Globus pallidus (tissue), 1 donor: Measurements from ENCODE around the gene GSX2.

Experiments used
- DNase-seq: peaks from one replicate; pipeline ENCODE4 v3.0.0-alpha.2; 2015; ENCODE audit warnings: low spot score

The GSX2 gene

DNA sequence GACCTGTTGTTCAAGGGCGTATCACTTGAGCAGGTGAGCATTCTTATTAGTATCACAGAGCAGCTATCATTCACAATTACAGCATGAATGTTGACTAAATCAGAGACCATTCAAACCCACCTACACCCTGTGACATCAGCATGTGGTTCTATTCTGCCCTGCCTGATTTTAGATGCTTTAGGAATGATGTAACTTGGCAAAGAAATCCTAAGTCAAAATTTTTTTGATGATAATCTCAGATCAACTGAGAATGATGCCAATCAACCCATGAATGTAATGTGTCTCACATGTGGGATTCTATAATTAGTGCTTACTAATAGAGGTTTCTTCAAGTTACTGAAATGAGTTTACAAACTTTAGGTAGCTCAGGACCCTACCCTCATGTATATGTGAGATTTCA is 22.2 kb upstream of the GSX2 start:
- DNase-seq = no peak

DNA sequence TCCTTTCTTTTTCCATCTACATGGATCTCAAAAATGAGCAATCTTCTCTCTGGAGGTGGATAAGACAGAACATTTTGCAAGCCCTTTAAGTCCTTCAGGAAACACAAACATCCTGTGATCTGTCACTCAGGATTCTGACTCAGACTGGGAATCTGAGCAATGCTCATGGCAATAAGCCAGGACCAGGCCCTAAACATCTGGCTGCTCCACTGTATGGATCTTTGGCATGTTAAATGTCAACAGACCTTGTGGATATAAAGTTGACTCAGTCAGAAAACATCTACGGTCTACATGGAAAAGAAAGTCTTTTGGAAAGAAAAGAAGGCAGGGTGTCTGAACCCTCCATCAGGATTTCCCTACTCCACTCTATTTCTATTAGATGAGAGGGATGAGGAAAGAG is 17.8 kb upstream of the GSX2 start:
- no peak for DNase-seq

DNA sequence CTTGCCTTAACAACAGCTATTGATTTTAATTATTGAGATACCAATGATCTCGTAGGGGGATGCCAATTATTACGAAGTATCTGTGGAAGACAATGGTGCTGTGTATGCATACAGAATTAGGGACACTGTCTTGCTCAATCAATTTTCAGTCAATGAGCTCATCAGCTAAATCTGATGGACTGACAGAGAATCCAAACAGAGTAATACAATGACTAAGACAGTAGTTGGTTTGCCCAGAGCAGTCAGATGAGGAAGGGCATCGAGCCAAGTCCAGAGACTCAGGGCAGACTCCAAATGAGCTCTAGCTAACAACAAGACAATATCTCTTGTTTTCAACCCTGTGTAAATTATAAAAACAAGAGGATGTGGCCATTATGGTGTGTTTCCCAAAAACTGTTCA is 14.7 kb upstream of the GSX2 start:
- DNase-seq = peak; percentile 92

DNA sequence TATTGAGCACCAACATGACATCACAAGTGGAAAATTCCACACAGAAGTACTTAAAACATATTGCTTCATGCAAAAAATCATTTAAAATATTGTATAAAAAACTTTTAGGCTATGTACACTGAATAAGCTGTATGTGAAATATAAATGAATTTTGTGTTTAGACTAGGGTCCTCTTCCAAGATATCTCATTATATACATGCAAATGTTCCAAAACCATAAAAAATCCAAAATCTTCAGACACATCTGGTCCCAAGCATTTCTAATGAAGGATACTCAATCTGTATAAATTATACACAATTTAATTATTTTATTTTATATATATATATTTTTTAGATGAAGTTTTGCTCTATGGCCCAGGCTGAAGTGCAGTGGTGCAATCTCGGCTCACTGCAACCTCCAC is 10.1 kb upstream of the GSX2 start:
- DNase-seq = no peak

DNA sequence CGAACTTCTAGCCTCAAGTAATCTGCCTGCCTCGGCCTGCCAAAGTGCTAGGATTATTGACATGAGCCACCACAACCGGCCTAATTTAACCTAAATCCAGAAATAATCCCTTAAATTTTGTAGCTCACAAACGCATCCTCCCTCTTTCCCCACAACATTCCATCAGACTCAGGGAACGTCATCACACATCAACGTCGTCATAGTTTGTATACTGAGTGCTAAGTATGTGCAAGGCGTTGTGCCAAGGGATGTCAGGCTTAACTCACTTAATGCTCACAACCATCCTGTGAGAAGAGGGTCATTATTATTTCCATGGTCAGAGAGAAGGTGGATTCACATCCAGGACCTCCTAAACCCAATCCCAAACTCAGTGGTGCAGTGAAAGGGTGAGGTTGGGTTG is 9.6 kb upstream of the GSX2 start:
- DNase-seq = no peak

DNA sequence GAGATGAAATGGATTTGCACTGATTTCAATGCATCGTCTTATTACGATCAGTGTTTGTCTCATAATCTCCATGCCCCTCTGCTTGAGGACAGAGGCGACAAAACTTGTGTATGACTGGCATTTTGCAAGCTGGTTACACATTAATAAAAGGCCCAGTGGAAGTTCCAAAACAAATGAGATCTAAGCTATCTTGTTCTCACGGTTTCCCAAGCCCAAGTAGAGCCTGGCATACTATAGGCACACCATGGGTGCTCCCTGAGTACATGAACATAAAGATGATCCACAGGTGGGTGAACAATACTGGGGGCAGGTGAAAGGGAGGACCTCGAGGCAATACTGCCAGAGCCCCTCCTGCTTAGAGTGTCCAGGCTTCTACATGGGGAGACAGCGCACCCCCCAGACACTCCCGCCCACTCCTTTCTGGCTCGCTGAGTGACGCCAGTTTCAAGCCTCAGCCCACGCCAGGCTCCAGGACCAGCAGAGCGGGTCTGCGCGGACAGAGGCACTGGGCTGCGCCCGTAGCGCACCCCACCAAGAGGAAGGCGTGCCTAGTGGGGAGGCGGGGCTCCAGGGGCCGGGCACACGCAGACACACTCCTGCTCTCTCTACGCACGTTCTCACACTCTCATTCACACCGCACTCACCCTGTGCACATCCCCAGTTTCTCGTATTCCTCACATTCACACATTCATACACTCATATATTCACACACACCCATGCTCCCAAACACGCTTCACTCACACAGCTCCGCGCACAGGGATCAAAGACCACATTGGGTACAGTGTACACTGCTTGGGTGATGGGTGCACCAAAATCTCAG is 8.9 kb upstream of the GSX2 start:
- no peak for DNase-seq

DNA sequence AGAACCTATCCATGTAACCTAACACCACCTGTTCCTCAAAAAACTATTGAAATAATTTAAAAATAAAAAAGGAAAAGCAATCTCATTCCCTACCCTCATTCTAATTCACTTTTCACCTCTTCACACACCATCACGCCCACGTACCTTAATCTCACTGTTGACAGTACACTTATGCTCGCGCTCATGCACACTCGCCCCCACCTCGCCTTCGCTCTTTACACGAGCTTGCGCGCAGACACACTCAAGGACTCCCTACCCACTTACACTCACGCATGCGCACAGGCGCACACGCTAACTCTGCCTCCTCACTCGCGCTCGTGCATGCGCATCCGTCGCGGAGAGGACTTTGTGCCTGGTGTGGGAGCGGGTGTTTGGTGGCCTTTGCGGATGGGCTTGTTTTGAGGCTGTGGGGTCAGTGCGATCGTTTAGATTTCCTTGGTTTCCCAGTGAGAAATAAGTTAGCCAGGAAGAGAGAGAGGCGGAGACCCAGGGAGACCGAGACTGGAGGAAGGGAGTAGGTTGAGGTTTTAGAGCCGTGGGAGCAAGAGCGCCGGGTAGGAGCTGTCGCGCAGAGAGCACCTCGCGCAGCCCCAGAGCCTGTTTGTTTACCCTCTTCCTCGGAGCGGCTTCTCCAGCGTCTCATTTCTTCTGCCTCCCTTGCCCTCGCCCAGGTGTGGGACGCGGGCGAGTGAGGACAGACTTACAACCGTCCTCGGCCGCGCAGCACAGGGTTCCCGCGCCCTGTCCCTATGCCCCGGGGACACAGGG is 8.1 kb upstream of the GSX2 start:
- peak; percentile 73 for DNase-seq

DNA sequence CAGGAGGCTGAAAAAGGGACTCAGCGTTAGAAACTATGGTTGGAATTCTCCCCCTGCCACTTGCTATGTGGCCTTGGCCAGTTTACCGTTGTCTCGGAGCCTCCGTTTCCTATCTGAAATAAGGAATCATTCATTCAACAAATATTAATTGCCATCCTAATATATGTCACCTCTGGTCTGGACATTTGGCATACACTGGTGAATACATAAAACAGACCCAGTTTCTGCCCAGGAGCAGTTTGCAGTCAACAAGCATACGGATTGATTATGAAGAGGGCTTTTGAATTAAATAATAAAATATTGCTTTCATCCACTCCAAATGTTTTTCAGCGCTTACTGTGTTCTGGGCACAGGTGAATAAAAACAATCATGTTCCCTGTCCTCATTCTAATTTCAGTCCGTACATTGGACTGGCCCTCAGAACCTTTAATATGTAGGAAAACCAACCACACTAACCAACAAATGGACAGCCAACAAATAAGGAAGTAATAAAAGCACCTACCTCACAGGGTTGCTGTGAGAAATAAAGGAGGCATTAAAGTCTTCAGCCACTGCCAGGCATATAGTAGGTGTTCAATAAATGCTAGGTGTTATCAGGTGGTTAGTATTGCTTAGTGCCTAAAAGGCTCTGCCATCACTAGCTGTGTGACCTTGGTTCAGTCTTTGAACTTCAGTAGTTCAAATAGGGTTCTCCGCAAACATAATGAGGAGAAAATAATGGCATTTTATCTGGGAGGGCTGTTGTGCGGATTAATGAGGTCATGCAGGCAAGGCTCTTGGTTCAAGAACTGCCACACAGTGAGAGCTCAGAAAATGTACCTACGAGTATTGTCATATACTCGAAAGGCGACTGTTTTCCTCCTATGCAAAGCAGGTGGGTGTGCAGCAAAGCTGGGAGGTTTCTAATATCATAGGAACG is 7.3 kb upstream of the GSX2 start:
- DNase-seq = no peak

DNA sequence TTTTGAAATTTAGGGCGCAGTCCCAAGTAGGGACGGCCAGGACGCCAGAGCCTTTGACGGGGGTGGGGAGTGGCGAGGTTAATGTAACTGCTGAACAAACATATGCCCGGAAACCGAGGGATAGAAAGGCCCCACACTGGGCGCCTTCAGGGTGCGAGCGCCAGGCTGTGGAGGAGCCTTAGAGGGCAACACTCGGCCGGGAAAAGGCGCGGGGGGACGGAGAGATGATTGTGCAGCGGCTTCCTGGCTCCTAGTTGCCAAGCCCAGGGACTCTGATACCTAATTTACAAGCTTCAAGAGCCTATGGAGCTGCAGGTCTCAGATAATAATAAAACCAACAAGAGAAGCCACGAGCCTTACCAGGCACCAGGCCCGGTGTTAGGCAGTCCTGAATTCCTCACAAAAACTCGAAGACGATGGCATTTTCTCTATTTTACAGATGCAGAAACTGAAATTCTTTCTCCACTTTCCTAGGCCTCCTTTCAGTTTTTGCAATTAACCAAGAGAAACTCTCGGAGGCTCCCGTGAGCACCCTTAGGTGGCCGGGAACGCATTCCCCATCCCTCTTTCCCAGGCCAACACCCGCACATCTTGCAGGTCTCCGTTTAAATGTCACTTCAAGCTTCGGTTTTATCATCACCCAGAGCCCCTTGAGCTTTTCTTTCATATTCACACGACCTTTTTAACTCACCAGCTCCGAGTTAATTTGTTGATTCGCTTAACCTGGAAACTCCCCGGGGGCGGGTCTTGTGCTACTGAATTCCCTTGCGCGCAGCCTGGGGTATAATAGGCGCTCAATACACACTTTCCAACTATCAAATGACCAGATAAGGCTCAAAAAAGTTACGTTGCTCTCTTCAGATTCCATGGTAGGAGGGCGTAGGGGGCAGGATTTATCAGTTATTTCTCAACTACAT is 6.4 kb upstream of the GSX2 start:
- DNase-seq = no peak

DNA sequence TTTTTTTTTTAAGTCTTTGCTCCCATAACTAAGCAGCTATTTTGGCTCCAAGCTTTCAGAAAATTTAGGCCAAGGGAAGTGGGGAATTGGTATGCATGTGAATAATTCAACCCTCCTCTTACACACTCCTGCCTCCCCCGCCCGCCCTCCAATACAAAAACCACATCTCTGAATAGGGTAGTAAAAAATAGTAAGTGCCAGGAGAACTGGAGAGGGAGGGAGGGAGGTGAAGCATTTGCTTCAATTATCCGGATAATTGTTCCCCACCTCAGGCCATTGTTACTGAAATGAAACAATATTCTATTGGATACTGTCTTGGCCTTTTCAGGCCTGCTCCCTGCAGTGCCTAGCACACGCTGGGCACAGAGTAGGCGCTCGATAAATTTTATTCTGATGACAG is 5.5 kb upstream of the GSX2 start:
- no peak for DNase-seq

DNA sequence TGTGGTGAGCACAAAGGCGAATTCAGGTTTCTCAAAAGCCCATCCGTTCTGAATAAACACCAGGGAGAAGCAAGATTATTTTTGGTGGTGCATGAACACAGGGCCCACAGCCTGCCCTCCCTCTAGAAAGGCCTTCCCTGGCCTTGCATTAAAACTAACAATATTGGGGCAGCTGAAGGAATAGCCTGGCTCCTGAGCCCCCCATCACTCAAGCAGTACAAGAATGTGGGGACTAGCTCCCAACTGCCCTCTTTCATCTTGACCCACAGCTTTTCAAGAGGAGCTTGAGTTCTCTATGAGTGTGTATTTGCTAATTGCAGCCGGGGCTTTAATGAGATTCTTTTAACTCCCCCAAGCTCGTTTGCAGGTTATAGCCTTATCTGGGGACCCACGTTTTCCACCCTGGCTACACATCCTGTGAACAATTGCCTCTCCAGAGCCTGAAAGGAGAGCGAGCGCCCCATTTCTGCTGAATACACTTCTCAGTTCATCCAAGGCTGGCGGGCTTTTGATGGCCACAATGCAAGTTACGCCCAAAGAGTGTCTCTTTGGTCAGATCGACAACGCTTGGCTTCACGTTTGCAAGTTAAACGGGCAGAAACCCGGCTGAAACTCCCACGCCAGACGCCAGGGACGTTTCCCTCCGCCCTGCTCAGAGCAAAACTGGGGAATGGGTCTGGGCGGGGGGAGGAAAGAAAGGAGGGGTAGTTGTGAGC is 4.7 kb upstream of the GSX2 start:
- no peak for DNase-seq

DNA sequence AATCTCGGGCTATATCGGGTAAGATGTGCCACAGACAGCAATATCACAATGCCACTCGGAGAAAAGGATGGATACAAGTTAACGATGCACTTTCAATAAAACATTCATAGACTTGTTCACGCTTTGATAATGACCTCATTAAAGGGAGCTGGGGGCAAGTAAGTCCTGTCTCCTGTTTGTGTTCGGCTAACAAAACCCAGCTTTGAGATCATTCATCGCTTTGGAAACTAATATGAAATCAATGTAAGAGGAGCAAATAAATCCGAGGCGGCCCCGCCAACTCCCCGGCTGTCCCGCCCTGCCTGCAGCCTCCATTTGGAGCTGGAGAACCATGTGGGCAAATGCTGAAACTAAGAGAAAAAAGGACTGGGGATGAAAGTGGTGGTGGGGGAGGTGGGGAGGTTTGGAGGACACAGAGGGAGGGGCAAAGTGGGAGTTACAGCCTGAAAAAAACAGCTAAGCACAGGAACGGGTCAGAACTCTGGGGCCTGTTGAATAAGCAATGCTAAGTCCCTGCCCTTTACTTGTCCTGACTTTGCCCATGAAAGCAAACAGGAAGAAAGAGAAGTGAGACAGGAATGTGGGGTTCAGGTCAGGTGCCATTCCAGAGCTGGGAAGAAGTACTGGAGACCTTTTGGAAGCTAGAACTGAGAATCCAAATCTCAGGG is 3.5 kb upstream of the GSX2 start:
- DNase-seq = no peak

DNA sequence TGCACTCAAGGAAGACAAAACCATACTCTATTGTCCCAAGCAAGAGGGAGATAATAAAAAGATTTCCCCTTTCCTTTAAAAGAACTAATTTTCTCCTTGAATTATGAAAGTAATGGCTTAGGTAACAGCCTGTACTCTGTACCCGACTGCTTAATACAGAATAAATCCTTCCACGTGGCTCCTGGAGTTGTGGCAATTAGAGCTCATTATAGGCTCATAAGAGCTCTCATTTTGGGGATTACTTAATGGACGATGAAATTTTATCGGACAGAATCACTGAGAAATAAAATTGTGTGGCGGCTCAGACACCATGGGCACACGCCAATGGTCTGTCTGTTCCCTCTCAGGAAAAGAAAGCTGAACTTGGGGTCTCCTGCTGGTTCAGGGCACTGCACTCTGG is 2.8 kb upstream of the GSX2 start:
- no peak for DNase-seq

DNA sequence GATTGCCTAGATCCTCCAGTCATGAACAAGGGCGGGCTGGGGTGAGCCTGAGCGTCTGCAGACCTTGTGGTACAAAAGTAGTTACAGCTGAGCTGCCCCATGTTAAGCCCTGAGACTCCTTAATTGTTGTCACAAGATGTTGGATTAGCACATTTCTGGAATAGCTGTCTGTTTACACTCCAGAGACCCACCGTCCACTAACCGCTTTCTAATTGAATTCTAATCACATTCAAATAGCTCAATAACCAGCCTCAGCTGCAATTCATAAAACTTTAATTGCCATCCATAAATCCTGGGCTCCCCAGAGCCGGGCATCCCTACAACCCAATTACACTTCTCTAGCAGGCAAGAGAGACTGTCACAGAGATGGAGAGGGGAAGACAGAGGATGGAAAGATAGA is 1.6 kb upstream of the GSX2 start:
- DNase-seq = no peak

DNA sequence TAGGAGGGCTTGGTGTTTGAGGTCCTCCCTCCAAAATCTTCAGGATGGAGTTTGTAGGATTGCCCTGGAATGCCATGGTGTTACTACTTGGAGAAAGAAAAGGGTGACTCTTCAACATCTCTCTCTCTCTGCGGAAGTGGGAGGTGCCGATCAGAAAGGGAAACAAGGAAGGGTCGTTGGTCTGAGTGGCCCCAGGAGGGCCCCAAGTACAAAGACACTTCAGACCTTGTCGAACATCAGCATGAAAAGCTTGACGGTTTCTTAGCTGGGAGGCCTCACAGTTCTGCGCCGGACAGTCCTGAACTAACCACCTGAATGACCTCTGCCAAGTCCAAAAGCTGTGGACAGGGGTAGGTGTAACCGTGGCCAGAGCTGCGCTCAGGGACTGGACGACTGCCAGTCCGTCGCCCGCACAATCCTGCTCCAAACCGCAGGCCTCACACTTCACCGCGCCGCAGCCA is 646 bp upstream of the GSX2 start:
- DNase-seq = no peak

DNA sequence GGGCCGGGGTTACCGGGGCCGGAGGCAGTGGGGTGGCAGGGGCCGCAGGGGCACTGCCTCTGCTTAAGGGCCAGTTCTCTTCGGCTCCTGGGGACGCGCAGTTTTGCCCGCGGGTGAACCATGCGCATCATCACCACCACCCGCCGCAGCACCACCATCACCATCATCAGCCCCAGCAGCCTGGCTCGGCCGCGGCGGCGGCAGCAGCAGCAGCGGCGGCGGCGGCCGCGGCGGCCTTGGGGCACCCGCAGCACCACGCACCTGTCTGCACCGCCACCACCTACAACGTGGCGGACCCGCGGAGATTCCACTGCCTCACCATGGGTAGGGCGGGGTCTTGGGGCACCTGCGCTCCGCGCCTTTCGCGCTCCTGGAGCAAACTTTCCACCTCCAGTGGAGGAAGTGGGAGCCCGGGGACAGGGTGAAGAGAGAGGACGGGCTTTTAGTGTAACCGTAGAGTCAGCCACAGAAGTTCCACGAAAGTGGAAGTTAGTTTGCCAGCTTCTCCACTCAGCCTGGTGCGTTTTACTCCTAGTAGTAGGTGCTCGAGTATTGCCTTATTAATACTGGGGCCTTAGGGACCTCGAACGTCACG is 729 bp downstream of the GSX2 start:
- no peak for DNase-seq

DNA sequence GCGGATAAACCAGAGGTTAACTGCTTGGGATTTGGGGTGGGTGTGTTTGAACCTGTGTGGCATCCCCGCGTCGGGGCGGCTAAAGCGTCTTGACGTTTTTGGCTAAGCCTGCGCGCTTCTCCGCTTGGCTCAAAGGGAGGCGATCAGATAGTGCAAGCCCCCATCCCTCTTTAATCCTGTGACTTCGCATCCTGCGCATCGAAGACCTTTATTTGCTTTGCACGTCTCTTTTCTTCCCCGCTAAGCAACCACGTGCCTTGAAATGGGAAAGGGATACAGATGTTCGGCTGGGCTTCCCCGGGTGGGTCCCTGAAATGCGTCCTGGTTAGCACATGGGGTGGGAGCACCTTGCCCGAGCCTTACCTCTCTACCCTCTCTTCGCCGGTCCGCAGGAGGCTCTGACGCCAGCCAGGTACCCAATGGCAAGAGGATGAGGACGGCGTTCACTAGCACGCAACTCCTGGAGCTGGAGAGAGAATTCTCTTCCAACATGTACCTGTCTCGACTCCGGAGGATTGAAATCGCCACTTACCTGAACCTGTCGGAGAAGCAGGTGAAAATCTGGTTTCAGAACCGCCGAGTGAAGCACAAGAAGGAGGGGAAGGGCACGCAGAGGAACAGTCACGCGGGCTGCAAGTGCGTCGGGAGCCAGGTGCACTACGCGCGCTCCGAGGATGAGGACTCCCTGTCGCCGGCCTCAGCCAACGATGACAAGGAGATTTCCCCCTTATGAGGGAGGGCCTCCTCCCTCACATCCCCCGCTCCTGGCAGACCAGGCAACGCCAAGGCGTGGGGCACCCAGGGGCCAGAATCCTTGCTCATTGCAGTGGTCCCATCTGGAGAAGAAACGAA is 1.5 kb downstream of the GSX2 start:
- DNase-seq = no peak

DNA sequence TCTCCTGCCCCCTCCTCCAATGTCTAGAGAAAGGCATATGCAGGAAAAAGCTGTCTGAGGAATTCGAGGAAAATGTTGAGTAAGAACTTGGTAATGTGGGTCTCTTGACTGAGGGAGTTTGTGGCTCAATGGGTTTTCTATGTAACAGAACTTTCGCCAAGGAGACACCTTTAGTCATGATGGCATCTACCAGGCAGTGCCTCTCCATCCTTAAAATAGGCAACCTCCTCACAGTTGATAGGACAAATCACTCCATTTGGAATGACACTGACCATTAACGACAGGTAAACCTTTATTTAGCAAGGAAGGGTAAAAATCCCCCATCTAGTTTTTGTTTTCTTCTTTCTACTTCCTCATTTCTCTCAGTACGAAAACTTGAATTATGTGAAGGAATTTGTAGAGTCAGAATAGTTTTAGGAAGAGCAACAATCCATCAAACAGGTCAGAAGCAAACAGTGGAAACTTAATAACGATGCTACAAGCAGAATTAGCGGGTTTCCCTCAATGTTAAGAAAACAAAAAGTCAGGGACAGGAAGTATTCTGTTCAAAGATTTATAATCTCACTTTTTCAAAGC is 2.7 kb downstream of the GSX2 start:
- DNase-seq = no peak
